ENCODE data around the gene SH3D19. TPM values are rescaled to one million over a fixed set of nuclear protein-coding genes. Genes with fewer than 3 reads are reported as not detected.
"Not testable (repeated sequence)": the region's sequence is repeated elsewhere in the genome, so short reads cannot be mapped to it uniquely, and the experiment has no call there.

Gene SH3D19
- total RNA-seq, 1 experiment from 2014 or later, result 41.7 TPM

DNA sequence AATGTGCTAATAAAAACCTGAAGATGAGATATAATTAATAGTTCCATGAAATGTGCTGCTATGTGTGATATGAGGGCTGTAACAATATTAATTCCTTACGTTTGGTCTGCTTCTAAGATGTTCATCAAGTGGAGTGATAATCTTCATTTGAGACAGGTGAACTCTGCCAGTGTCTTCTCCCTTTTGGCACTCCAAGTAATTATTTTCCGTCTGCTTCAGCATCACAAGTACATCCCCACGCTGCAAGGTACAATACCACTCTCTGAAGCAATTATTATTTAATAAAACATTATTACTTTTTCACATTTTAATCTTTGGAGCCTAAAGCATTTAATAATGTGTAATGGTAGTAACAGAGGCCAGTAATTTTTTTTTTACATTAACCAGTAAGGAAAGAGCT lies 181.6 kb downstream of the SH3D19 start:
- TF ChIP-seq EZH2 (IDR thresholded peaks at IDR 0.05; ENCODE audit: low read depth), result no peak
- no peaks in the 10 kb centered on the region for H3K36me3 ChIP-seq (ENCODE audit: low read depth)
- no peaks in the 10 kb centered on the region for H3K9me2 ChIP-seq (ENCODE audit: insufficient read depth)
- H3K4me1 ChIP-seq (replicated peaks; ENCODE audit: insufficient read depth), result no peaks in the 10 kb centered on the region
- H3K27me3 ChIP-seq (ENCODE audit: insufficient read depth, low read depth), result no peaks in the 10 kb centered on the region
- H3K79me2 ChIP-seq (ENCODE audit: low read depth), result no peaks in the 10 kb centered on the region
- no peak overlapping the region for H3K4me3 ChIP-seq
- H2AFZ ChIP-seq, result no peak overlapping the region
- no peak for DNase-seq
- CTCF ChIA-PET, result no interaction called here
- no TSS peak for BruUV-seq (replicated peaks)
- H4K20me1 ChIP-seq (ENCODE audit: insufficient read depth), result no peaks in the 10 kb centered on the region
- no peak overlapping the region for H3K4me2 ChIP-seq
- no peak overlapping the region for H3K27ac ChIP-seq
- intact Hi-C loops (cut with micrococcal nuclease; ENCODE audit: unreplicated experiment), result no loop called here
- H3F3A ChIP-seq (ENCODE audit: insufficient read depth, low read depth), result no peaks in the 10 kb centered on the region
- H3K9me3 ChIP-seq (ENCODE audit: insufficient read depth, low read depth), result no peaks in the 10 kb centered on the region
- POLR2A ChIA-PET (ENCODE audit: unreplicated experiment), result no interaction called here

DNA sequence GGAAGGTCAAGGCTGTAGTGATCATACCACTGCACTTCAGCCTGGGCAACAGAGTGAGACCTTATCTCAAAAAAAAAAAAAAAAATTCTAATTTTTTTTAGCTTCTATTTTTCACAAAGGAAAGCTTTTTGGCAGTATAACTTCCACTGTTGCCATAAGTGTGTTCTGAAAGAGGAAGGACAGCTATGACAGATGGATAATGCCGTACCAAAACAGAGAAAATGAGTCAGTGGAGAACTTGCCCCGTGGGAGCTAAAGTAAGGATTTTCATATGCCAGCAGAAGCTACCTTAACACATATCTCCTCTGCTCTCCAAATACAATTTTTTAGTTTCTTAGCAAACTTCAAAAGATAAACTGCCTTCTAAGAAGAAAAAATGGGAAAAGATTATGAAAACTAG lies 182.2 kb downstream of the SH3D19 start:
- Histone ChIP-seq H2AFZ (no peak overlapping the region), H3K9me3 (ENCODE audit: insufficient read depth, low read depth) (no peaks in the 10 kb centered on the region), H3K4me3 (no peak overlapping the region), H3K27me3 (ENCODE audit: insufficient read depth, low read depth) (no peaks in the 10 kb centered on the region), H3K9me2 (ENCODE audit: insufficient read depth) (no peaks in the 10 kb centered on the region), H3K79me2 (ENCODE audit: low read depth) (no peaks in the 10 kb centered on the region), H3F3A (ENCODE audit: insufficient read depth, low read depth) (no peaks in the 10 kb centered on the region), H4K20me1 (ENCODE audit: insufficient read depth) (no peaks in the 10 kb centered on the region), H3K4me1 (replicated peaks; ENCODE audit: insufficient read depth) (no peaks in the 10 kb centered on the region), H3K4me2 (no peak overlapping the region), H3K27ac (no peak overlapping the region), H3K36me3 (ENCODE audit: low read depth) (no peaks in the 10 kb centered on the region)
- no peak for TF ChIP-seq EZH2 (IDR thresholded peaks at IDR 0.05; ENCODE audit: low read depth)
- TF ChIP-seq, protein P1, sequence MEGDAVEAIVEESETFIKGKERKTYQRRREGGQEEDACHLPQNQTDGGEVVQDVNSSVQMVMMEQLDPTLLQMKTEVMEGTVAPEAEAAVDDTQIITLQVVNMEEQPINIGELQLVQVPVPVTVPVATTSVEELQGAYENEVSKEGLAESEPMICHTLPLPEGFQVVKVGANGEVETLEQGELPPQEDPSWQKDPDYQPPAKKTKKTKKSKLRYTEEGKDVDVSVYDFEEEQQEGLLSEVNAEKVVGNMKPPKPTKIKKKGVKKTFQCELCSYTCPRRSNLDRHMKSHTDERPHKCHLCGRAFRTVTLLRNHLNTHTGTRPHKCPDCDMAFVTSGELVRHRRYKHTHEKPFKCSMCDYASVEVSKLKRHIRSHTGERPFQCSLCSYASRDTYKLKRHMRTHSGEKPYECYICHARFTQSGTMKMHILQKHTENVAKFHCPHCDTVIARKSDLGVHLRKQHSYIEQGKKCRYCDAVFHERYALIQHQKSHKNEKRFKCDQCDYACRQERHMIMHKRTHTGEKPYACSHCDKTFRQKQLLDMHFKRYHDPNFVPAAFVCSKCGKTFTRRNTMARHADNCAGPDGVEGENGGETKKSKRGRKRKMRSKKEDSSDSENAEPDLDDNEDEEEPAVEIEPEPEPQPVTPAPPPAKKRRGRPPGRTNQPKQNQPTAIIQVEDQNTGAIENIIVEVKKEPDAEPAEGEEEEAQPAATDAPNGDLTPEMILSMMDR (conservative IDR thresholded peaks at IDR 0.05), result no peak
- intact Hi-C loops (cut with micrococcal nuclease; ENCODE audit: unreplicated experiment), result no loop called here
- ChIA-PET CTCF (no interaction called here), POLR2A (ENCODE audit: unreplicated experiment) (no interaction called here)
- DNase-seq, result no peak
- no TSS peak for BruUV-seq (replicated peaks)

- H3K4me3 ChIP-seq, result no peak overlapping the region
- H3K9me3 ChIP-seq (ENCODE audit: insufficient read depth, low read depth), result no peaks in the 10 kb centered on the region
- ChIA-PET CTCF (no interaction called here), POLR2A (ENCODE audit: unreplicated experiment) (no interaction called here)
- H3K27me3 ChIP-seq (ENCODE audit: insufficient read depth, low read depth), result no peaks in the 10 kb centered on the region
- no peak for DNase-seq
- H3K4me2 ChIP-seq, result no peak overlapping the region
- no TSS peak for BruUV-seq (replicated peaks)
- no peaks in the 10 kb centered on the region for H4K20me1 ChIP-seq (ENCODE audit: insufficient read depth)
- no peak overlapping the region for H2AFZ ChIP-seq
- TF ChIP-seq, protein P1 (conservative IDR thresholded peaks at IDR 0.05), result no peak
- TF ChIP-seq EZH2 (IDR thresholded peaks at IDR 0.05; ENCODE audit: low read depth), result no peak
- H3K36me3 ChIP-seq (ENCODE audit: low read depth), result no peaks in the 10 kb centered on the region
- no peak overlapping the region for H3K27ac ChIP-seq
- H3F3A ChIP-seq (ENCODE audit: insufficient read depth, low read depth), result no peaks in the 10 kb centered on the region
- intact Hi-C loops (cut with micrococcal nuclease; ENCODE audit: unreplicated experiment), result no loop called here
- no peaks in the 10 kb centered on the region for H3K79me2 ChIP-seq (ENCODE audit: low read depth)
- H3K9me2 ChIP-seq (ENCODE audit: insufficient read depth), result no peaks in the 10 kb centered on the region
- H3K4me1 ChIP-seq (replicated peaks; ENCODE audit: insufficient read depth), result no peaks in the 10 kb centered on the region
Observed at GRCh38 chr4:151142758-151143157, 182.6 kb downstream of the SH3D19 start.

DNA sequence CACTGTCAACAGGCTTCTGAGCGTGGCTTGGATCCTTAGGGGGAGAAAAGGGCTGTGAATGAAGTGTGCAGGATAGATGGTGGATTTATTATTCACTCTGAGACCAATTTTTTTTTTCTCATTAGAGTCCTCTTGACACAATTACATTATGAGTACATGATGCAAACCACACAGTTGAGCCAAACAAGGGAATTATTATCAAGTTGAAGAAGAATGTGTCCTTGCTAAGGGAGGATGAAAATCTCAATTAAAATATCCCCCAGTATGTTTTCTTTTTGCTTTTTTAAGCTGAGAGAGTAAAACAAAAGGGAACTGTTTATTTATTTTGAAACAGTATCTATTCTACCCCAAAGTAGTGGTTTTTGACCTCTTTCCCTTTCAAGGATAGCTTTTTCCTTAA lies 185.6 kb downstream of the SH3D19 start:
- no peak for DNase-seq
- Histone ChIP-seq H3K36me3 (ENCODE audit: low read depth) (peaks cover 6% of the 10 kb centered on the region; the same call in 1 of the 2 replicates), H2AFZ (no peak overlapping the region), H4K20me1 (ENCODE audit: insufficient read depth) (no peaks in the 10 kb centered on the region), H3K27ac (no peak overlapping the region), H3K27me3 (ENCODE audit: insufficient read depth, low read depth) (no peaks in the 10 kb centered on the region), H3K9me2 (ENCODE audit: insufficient read depth) (no peaks in the 10 kb centered on the region), H3K4me3 (no peak overlapping the region), H3F3A (ENCODE audit: insufficient read depth, low read depth) (no peaks in the 10 kb centered on the region), H3K4me1 (replicated peaks; ENCODE audit: insufficient read depth) (no peaks in the 10 kb centered on the region), H3K9me3 (ENCODE audit: insufficient read depth, low read depth) (no peaks in the 10 kb centered on the region), H3K4me2 (no peak overlapping the region), H3K79me2 (ENCODE audit: low read depth) (no peaks in the 10 kb centered on the region)
- CTCF ChIA-PET, result interaction anchor here (0.5 kb wide), 1 partner anchor 158 kb away, joined by 7 read pairs; no protein-coding TSS in a partner anchor
- TF ChIP-seq, protein P1 (conservative IDR thresholded peaks at IDR 0.05), result no peak
- no peak for TF ChIP-seq EZH2 (IDR thresholded peaks at IDR 0.05; ENCODE audit: low read depth)
- intact Hi-C loops (cut with micrococcal nuclease; ENCODE audit: unreplicated experiment), result no loop called here
- POLR2A ChIA-PET (ENCODE audit: unreplicated experiment), result interaction anchor here (0.7 kb wide), 1 partner anchor 530 kb away, joined by 3 read pairs; no protein-coding TSS in a partner anchor
- no TSS peak for BruUV-seq (replicated peaks)

DNA sequence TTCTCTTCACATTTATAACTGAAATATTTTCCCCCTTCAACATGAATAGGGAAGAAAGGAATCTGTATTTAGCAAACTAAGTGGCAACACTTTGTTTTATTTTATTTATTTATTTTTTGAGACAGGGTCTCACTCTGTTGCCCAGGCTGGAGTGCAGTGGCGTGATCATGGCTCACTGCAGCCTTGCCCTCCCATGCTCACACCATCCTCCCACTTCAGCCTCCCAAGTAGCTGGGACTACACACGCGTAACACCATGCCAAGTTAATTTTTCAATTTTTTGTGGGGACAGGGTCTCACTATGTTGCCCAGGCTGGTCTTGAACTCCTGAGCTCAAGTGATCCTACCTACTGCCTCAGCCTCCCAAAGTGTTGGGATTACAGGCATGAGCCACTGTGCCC lies 189.4 kb downstream of the SH3D19 start:
- H3K4me1 ChIP-seq (replicated peaks; ENCODE audit: insufficient read depth); BruUV-seq (replicated peaks); H3K27me3 ChIP-seq (ENCODE audit: insufficient read depth, low read depth); intact Hi-C loops (cut with micrococcal nuclease; ENCODE audit: unreplicated experiment); H2AFZ ChIP-seq; H4K20me1 ChIP-seq (ENCODE audit: insufficient read depth); CTCF ChIA-PET; H3K27ac ChIP-seq; H3K4me2 ChIP-seq; H3K79me2 ChIP-seq (ENCODE audit: low read depth); H3K9me3 ChIP-seq (ENCODE audit: insufficient read depth, low read depth); H3K4me3 ChIP-seq; H3K36me3 ChIP-seq (ENCODE audit: low read depth); DNase-seq; H3K9me2 ChIP-seq (ENCODE audit: insufficient read depth); H3F3A ChIP-seq (ENCODE audit: insufficient read depth, low read depth): not testable (repeated sequence)
- POLR2A ChIA-PET (ENCODE audit: unreplicated experiment), result interaction anchor here (0.6 kb wide), 1 partner anchor 81 kb away, joined by 4 read pairs; no protein-coding TSS in a partner anchor

Data from PC-9 (cell line).